ENCODE measurements around the gene ZP1.

DNA sequence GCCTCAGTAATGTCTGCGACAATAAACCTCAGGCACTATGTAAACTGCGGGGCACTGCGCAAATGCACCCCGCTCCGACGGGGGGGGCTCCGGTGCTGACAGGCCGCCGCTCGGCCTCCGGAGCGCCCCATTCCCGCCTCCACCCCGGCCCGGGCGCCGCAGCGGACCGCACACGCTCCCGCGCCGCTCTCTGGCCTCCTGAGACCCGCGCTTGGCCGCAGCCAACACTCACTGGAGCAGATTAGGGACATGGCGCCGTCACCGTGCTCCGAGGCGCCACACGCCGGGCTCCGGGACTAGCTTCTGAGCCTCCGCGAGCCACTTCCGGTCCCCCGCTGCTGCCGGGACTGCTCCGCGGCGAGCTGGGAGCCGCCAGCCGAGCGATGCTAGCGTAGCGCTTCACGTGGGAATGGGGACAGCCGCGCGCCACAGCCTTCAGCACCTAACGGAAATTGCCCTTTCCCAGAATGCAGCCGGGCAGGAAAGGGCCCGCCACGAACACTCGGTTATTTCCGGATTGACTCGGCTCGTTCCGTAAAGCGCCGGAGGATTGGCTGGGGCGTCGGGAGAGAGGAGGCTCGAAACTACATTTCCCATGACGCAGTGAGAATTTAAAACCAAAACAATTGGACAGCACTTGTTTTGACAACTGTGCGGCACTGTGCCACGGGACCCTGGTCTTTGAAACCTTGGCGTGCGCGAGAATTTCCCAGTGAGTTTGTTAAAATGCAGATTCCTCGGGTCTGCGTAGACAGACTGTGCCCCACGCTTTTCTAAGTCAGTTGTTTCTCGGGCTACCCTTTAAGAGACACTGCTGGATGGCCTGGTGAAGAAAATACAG lies 39.0 kb downstream of the ZP1 start, which contains the start of gene PRPF19:
- TF ChIP-seq, protein P1, sequence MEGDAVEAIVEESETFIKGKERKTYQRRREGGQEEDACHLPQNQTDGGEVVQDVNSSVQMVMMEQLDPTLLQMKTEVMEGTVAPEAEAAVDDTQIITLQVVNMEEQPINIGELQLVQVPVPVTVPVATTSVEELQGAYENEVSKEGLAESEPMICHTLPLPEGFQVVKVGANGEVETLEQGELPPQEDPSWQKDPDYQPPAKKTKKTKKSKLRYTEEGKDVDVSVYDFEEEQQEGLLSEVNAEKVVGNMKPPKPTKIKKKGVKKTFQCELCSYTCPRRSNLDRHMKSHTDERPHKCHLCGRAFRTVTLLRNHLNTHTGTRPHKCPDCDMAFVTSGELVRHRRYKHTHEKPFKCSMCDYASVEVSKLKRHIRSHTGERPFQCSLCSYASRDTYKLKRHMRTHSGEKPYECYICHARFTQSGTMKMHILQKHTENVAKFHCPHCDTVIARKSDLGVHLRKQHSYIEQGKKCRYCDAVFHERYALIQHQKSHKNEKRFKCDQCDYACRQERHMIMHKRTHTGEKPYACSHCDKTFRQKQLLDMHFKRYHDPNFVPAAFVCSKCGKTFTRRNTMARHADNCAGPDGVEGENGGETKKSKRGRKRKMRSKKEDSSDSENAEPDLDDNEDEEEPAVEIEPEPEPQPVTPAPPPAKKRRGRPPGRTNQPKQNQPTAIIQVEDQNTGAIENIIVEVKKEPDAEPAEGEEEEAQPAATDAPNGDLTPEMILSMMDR (IDR thresholded peaks at IDR 0.05): no peak
- TF ChIP-seq POLR2AphosphoS5 (IDR thresholded peaks at IDR 0.05): peak; percentile 63 to 89 (median 83)

Measured in breast epithelium (tissue), 3 donors.